HepG2 (cell line): ENCODE measurements around the gene CPEB3. TPM values are rescaled to one million over a fixed set of nuclear protein-coding genes. Genes with fewer than 3 reads are reported as not detected.
"Not testable (repeated sequence)": the region's sequence is repeated elsewhere in the genome, so short reads cannot be mapped to it uniquely, and the experiment has no call there.

Experiments
- ATAC-seq: fragments of 200-7000 bp; cut with Tn5 transposase; 3 replicates; pipeline ENCODE4 v1.9.1; 2020; ENCODE audit warnings: mild to moderate bottlenecking, moderate library complexity
- BruUV-seq: library from RNA; stranded (reverse); fragments of 400-500 nt; replicated peaks from 2 replicates; lab custom pipeline; 2021; lab: Mats Ljungman, UMichigan
- CTCF ChIA-PET: fragments of 300-600 bp; formaldehyde crosslinking; extraction: SDS; loops from one replicate; lab custom pipeline; 2021; ENCODE audit warnings: low total read pairs, inconsistent platforms, low intra/inter-chr PET ratio; lab: Yijun Ruan, JAX
- POLR2A ChIA-PET: fragments of 350-600 bp; sonication (Branson Sonifier 250); formaldehyde crosslinking; loops from one replicate; lab custom pipeline; 2020; ENCODE audit warnings: antibody characterized with exemption, inconsistent platforms; lab: Yijun Ruan, JAX
- DNase-seq: peaks from one replicate; pipeline ENCODE4 v3.0.0-alpha.2; 2015; ENCODE audit warnings: low spot score
- FAIRE-seq: peaks from 3 replicates; lab custom pipeline; 2011; peaks lifted over from hg19 to GRCh38; lab: Jason Lieb, UNC
- H2AFZ ChIP-seq: one replicate; pipeline ENCODE4 v1.6.1; 2011; ENCODE audit warnings: low read length, inconsistent platforms
- H3K27ac ChIP-seq: fragments of 300-600 bp; 3 replicates; pipeline ENCODE4 v1.8.0; 2011; ENCODE audit warnings: mixed run types, mild to moderate bottlenecking, mixed read lengths, low read length, inconsistent platforms; ENCODE audit not compliant: insufficient read depth; ENCODE audit errors: extremely low read length
- H3K27me3 ChIP-seq, 2 experiments: fragments of 200-600 bp in 1 of 2; 2 replicates in 1 of 2; 3 replicates in 1 of 2; pipeline versions ENCODE4 v1.6.0 to v1.8.0; 2011; ENCODE audit warnings: low read length in 2 of 2, mild to moderate bottlenecking in 2 of 2, moderate library complexity in 2 of 2, inconsistent platforms in 1 of 2; ENCODE audit not compliant: insufficient read depth in 2 of 2, control insufficient read depth in 1 of 2
- H3K36me3 ChIP-seq, 2 experiments: fragments of 200-600 bp in 1 of 2; replicated peaks in 1 of 2; 2 replicates in 1 of 2; 3 replicates in 1 of 2; pipeline versions ENCODE4 v1.5.1 to v1.8.0; 2011; ENCODE audit warnings: low read length in 2 of 2, inconsistent platforms in 1 of 2; ENCODE audit not compliant: insufficient read depth in 2 of 2, control insufficient read depth in 1 of 2
- H3K4me1 ChIP-seq: 2 replicates; pipeline ENCODE4 v1.5.1; 2012; ENCODE audit warnings: low read length, inconsistent platforms; ENCODE audit not compliant: insufficient read depth
- H3K4me2 ChIP-seq: 2 replicates; pipeline ENCODE4 v1.6.0; 2011; ENCODE audit warnings: low read depth, low read length, inconsistent platforms
- H3K4me3 ChIP-seq, 3 experiments: fragments of 200-600 bp in 1 of 3; sonication (generic), shearing (Covaris generic) in 1 of 3; replicated peaks in 1 of 3; 2 replicates each; pipeline ENCODE4 v1.5.1; 2011 to 2016; ENCODE audit warnings: low read length in 3 of 3, inconsistent platforms in 2 of 3, low read depth in 2 of 3, mild to moderate bottlenecking in 2 of 3, control low read depth in 1 of 3, mixed read lengths in 1 of 3; ENCODE audit not compliant: insufficient read depth in 1 of 3
- H3K79me2 ChIP-seq: one replicate; pipeline ENCODE4 v1.6.1; 2011; ENCODE audit warnings: low read length, inconsistent platforms; ENCODE audit not compliant: insufficient read depth
- H3K9ac ChIP-seq: 2 replicates; pipeline ENCODE4 v1.6.0; 2011; ENCODE audit warnings: mild to moderate bottlenecking, low read depth, low read length, inconsistent platforms; ENCODE audit not compliant: insufficient read depth
- H3K9me3 ChIP-seq: 2 replicates; pipeline ENCODE4 v1.5.1; 2012; ENCODE audit warnings: mild to moderate bottlenecking, low read length
- H4K20me1 ChIP-seq: 2 replicates; pipeline ENCODE4 v1.6.0; 2011; ENCODE audit warnings: inconsistent platforms, mild to moderate bottlenecking, low read length, moderate library complexity; ENCODE audit not compliant: insufficient read depth
- ZBTB38 ChIP-seq: sonication (generic); formaldehyde crosslinking; IDR thresholded peaks from 2 replicates; pipeline ENCODE4 v1.5.1; 2020; ENCODE audit warnings: mild to moderate bottlenecking, missing genetic modification reagents
- whole genome bisulfite sequencing: methylation state at CpG from one replicate; pipeline ENCODE4 v1.1.6; 2017; ENCODE audit warnings: low lambda C conversion rate; 5-methylcytosine and 5-hydroxymethylcytosine counted together
- in situ Hi-C: cut with HindIII; loops from 2 replicates; pipeline ENCODE4 v1.10.0; 2017; ENCODE audit warnings: low pct_unique_long_range_greater_than_20kb; ENCODE audit not compliant: extremely low pct_ligation_motif_present
- intact Hi-C: fragments of 100-400 bp; cut with micrococcal nuclease; formaldehyde crosslinking; loops from one replicate; pipeline ENCODE4 v1.10.0; 2022; ENCODE audit not compliant: unreplicated experiment
- polyA plus RNA-seq, 8 experiments: library from polyadenylated mRNA; depleted of rRNA in 3 of 8; stranded (reverse) in 7 of 8; unstranded in 1 of 8; fragments of >200 nt; fragmentation: Illumina TruSeq in 4 of 8; extraction: Trizol in 4 of 8; gene quantifications; 2 replicates each; pipeline versions ENCODE4 v1.2.1 to v1.2.3, GENCODE V29; 2011 to 2016; ENCODE audit warnings: low read depth in 4 of 8, missing spikeins in 1 of 8, mixed read lengths in 1 of 8; ENCODE audit not compliant: insufficient read depth in 1 of 8
- total RNA-seq, 5 experiments: library from RNA; depleted of rRNA; stranded (reverse); fragments of >200 nt; fragmentation: Illumina TruSeq; extraction: Trizol; gene quantifications; 2 replicates each; pipeline ENCODE4 v1.2.3, GENCODE V29; 2016; ENCODE audit warnings: low read depth in 1 of 5
- TF ChIP-seq, protein P1 (sequence below): sonication (generic); formaldehyde crosslinking; IDR thresholded peaks from 2 replicates; pipeline ENCODE4 v1.5.1; 2020; ENCODE audit warnings: mild to moderate bottlenecking, missing genetic modification reagents, moderate library complexity
- TF ChIP-seq, protein P2 (sequence below): sonication (generic); formaldehyde crosslinking; IDR thresholded peaks from 2 replicates; pipeline ENCODE4 v1.4.0; 2020; ENCODE audit warnings: missing genetic modification reagents

CPEB3 gene
- total and polyA plus RNA-seq, 2 of the 13 experiments (the other 11 are each of a cell fraction or from before 2014, with no cell fraction given), result 0.66 to 0.70 TPM

DNA sequence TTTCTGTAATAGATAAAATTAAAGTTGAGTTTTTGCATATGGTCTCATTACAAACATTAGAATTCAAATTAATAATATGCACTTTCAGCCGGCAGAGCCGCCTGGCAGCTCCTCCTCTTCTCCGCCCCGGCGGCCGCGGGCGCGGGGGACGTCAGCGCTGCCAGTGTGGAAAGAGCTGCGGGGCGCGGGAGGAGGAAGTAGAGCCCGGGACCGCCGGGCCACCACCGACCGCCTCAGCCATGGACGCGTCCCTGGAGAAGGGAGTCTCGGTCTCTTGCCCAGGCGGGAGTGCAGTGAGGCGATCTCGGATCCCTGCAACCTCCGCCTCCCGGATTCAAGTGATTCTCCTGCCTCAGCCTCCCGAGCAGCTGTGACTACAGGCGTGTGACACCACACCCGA is 176.0 kb downstream of the CPEB3 start:
- H3K27me3 ChIP-seq, in situ Hi-C loops, FAIRE-seq, H3K36me3 ChIP-seq, H2AFZ ChIP-seq, H3K79me2 ChIP-seq, H3K9me3 ChIP-seq, H3K9ac ChIP-seq, H4K20me1 ChIP-seq, BruUV-seq, CTCF ChIA-PET, H3K4me3 ChIP-seq, intact Hi-C loops, ATAC-seq, DNase-seq, H3K4me2 ChIP-seq: not testable (repeated sequence)
- 97% methylated on average over 30 of the region's 30 CpGs for WGBS
- TF ChIP-seq, protein P1, sequence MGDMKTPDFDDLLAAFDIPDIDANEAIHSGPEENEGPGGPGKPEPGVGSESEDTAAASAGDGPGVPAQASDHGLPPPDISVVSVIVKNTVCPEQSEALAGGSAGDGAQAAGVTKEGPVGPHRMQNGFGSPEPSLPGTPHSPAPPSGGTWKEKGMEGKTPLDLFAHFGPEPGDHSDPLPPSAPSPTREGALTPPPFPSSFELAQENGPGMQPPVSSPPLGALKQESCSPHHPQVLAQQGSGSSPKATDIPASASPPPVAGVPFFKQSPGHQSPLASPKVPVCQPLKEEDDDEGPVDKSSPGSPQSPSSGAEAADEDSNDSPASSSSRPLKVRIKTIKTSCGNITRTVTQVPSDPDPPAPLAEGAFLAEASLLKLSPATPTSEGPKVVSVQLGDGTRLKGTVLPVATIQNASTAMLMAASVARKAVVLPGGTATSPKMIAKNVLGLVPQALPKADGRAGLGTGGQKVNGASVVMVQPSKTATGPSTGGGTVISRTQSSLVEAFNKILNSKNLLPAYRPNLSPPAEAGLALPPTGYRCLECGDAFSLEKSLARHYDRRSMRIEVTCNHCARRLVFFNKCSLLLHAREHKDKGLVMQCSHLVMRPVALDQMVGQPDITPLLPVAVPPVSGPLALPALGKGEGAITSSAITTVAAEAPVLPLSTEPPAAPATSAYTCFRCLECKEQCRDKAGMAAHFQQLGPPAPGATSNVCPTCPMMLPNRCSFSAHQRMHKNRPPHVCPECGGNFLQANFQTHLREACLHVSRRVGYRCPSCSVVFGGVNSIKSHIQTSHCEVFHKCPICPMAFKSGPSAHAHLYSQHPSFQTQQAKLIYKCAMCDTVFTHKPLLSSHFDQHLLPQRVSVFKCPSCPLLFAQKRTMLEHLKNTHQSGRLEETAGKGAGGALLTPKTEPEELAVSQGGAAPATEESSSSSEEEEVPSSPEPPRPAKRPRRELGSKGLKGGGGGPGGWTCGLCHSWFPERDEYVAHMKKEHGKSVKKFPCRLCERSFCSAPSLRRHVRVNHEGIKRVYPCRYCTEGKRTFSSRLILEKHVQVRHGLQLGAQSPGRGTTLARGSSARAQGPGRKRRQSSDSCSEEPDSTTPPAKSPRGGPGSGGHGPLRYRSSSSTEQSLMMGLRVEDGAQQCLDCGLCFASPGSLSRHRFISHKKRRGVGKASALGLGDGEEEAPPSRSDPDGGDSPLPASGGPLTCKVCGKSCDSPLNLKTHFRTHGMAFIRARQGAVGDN (CRISPR knock-in tag), result peak; percentile 35
- TF ChIP-seq, protein P2, sequence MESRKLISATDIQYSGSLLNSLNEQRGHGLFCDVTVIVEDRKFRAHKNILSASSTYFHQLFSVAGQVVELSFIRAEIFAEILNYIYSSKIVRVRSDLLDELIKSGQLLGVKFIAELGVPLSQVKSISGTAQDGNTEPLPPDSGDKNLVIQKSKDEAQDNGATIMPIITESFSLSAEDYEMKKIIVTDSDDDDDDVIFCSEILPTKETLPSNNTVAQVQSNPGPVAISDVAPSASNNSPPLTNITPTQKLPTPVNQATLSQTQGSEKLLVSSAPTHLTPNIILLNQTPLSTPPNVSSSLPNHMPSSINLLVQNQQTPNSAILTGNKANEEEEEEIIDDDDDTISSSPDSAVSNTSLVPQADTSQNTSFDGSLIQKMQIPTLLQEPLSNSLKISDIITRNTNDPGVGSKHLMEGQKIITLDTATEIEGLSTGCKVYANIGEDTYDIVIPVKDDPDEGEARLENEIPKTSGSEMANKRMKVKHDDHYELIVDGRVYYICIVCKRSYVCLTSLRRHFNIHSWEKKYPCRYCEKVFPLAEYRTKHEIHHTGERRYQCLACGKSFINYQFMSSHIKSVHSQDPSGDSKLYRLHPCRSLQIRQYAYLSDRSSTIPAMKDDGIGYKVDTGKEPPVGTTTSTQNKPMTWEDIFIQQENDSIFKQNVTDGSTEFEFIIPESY (CRISPR knock-in tag), result 0 out of 2 replicates have a peak, but pooled peaks have one; percentile 42
- peak; percentile 61; the same call in 1 of the 2 replicates for TF ChIP-seq ZBTB38 (CRISPR knock-in tag)
- POLR2A ChIA-PET, result interaction anchor here (0.9 to 1.4 kb wide), 2 partner anchors 10 to 176 kb away, joined by 3 read pairs; partner anchors contain the start of genes CPEB3 and MARCHF5
- H3K27ac ChIP-seq, result peak overlapping the region; percentile 43
- H3K4me1 ChIP-seq, result peaks cover 81% of the 10 kb centered on the region
